GM10847 (cell line): ENCODE results near the gene TGFBR2.

Experiments
- POLR2A ChIP-seq: IDR thresholded peaks from 2 replicates; pipeline ENCODE4 v1.6.1; 2011; ENCODE audit not compliant: insufficient read length; ENCODE audit errors: extremely low read depth

Gene TGFBR2

GRCh38 chr3:30665539-30665938 is 59.1 kb downstream of the TGFBR2 start:
- TF ChIP-seq POLR2A: no peak

- TF ChIP-seq POLR2A: no peak
Measured at GRCh38 chr3:30666572-30667279, 60.3 kb downstream of the TGFBR2 start.

GRCh38 chr3:30667280-30667651 is 60.9 kb downstream of the TGFBR2 start:
- no peak for TF ChIP-seq POLR2A

- TF ChIP-seq POLR2A: no peak
Measured at GRCh38 chr3:30668051-30668609, 61.7 kb downstream of the TGFBR2 start.

GRCh38 chr3:30670292-30670691 is 63.9 kb downstream of the TGFBR2 start:
- no peak for TF ChIP-seq POLR2A

GRCh38 chr3:30671527-30672286 is 65.3 kb downstream of the TGFBR2 start:
- TF ChIP-seq POLR2A: no peak

GRCh38 chr3:30672287-30672735 is 65.9 kb downstream of the TGFBR2 start:
- TF ChIP-seq POLR2A: no peak

- TF ChIP-seq POLR2A: no peak
Measured at GRCh38 chr3:30672959-30673358, 66.6 kb downstream of the TGFBR2 start.

GRCh38 chr3:30673425-30674341 is 67.3 kb downstream of the TGFBR2 start:
- TF ChIP-seq POLR2A: no peak

GRCh38 chr3:30675006-30675405 is 68.6 kb downstream of the TGFBR2 start:
- TF ChIP-seq POLR2A: no peak

- TF ChIP-seq POLR2A: no peak
Measured at GRCh38 chr3:30675774-30676173, 69.4 kb downstream of the TGFBR2 start.

- no peak for TF ChIP-seq POLR2A
Measured at GRCh38 chr3:30676424-30677346, 70.3 kb downstream of the TGFBR2 start.

GRCh38 chr3:30677347-30677685 is 70.9 kb downstream of the TGFBR2 start:
- no peak for TF ChIP-seq POLR2A

- no peak for TF ChIP-seq POLR2A
Measured at GRCh38 chr3:30679045-30679444, 72.6 kb downstream of the TGFBR2 start.
